A549 (cell line): ENCODE results near the gene TRAFD1. TPM values are rescaled to one million over a fixed set of nuclear protein-coding genes. Genes with fewer than 3 reads are reported as not detected.
"Not testable (repeated sequence)": the region's sequence is repeated elsewhere in the genome, so short reads cannot be mapped to it uniquely, and the experiment has no call there.

ENCODE experiments used
- ATAC-seq, 2 experiments: fragments of 200-7000 bp in 1 of 2; fragments of >200 bp in 1 of 2; cut with Nextera tagmentation in 1 of 2; cut with Tn5 transposase in 1 of 2; 3 replicates each; pipeline versions ENCODE4 v1.8.0 to v1.9.1; 2018 to 2020; ENCODE audit warnings: mild to moderate bottlenecking in 1 of 2, moderate library complexity in 1 of 2
- CTCF ChIA-PET: fragments of 300-600 bp; sonication (Branson Sonifier 250); formaldehyde crosslinking; extraction: SDS; loops from one replicate; lab custom pipeline; 2021; ENCODE audit warnings: antibody characterized with exemption, inconsistent platforms; lab: Yijun Ruan, JAX
- POLR2A ChIA-PET: fragments of 350-600 bp; formaldehyde crosslinking; extraction: SDS; loops from one replicate; lab custom pipeline; 2021; ENCODE audit warnings: antibody characterized with exemption, inconsistent platforms; lab: Yijun Ruan, JAX
- DNase-seq, 2 experiments: peaks; one replicate each; pipeline versions ENCODE4 v3.0.0 to v3.0.0-alpha.2; 2011 to 2016; ENCODE audit warnings: low read depth in 1 of 2, low spot score in 1 of 2
- FAIRE-seq: peaks from 2 replicates; lab custom pipeline; 2011; peaks lifted over from hg19 to GRCh38; lab: Jason Lieb, UNC
- H3K27ac ChIP-seq, 2 experiments: fragments of >200 bp; sonication (Bioruptor Twin); formaldehyde crosslinking; 3 replicates each; pipeline ENCODE4 v1.5.1; 2016 to 2017
- H3K4me1 ChIP-seq: fragments of >200 bp; sonication (Bioruptor Twin); formaldehyde crosslinking; 3 replicates; pipeline ENCODE4 v1.6.1; 2016
- H3K4me2 ChIP-seq: fragments of >200 bp; sonication (Bioruptor Twin); formaldehyde crosslinking; 3 replicates; pipeline ENCODE4 v1.6.1; 2016
- H3K4me3 ChIP-seq: fragments of >200 bp; sonication (Bioruptor Twin); formaldehyde crosslinking; 3 replicates; pipeline ENCODE4 v1.5.1; 2016
- H3K9me3 ChIP-seq: fragments of >200 bp; sonication (Bioruptor Twin); formaldehyde crosslinking; 3 replicates; pipeline ENCODE4 v1.6.1; 2016
- BHLHE40 ChIP-seq: IDR thresholded peaks from 2 replicates; pipeline ENCODE4 v1.6.1; 2012; ENCODE audit warnings: low read depth, low read length, inconsistent platforms
- CBX2 ChIP-seq: fragments of 200-600 bp; sonication (generic); IDR thresholded peaks from 2 replicates; pipeline ENCODE4 v1.6.1; 2016; ENCODE audit warnings: low read depth, mild to moderate bottlenecking, borderline replicate concordance
- CEBPB ChIP-seq, 2 experiments: fragments of >200 bp in 1 of 2; sonication (Bioruptor Twin) in 1 of 2; formaldehyde crosslinking in 1 of 2; IDR thresholded peaks; 2 replicates each; pipeline ENCODE4 v1.6.1; 2012 to 2016
- CHD2 ChIP-seq: fragments of 150-350 bp; IDR thresholded peaks from 2 replicates; pipeline ENCODE4 v1.6.1; 2014; ENCODE audit warnings: low read length; ENCODE audit not compliant: partially characterized antibody
- CHD4 ChIP-seq: fragments of 200-600 bp; sonication (generic); IDR thresholded peaks from 2 replicates; pipeline ENCODE4 v1.6.1; 2016; ENCODE audit warnings: antibody characterized with exemption, mild to moderate bottlenecking, borderline replicate concordance
- EHF ChIP-seq: fragments of 250-450 bp; sonication (Bioruptor Pico); IDR thresholded peaks from 2 replicates; pipeline ENCODE4 v1.5.0; 2020; ENCODE audit warnings: mild to moderate bottlenecking
- EP300 ChIP-seq, 2 experiments: fragments of >200 bp; sonication (Bioruptor Twin); formaldehyde crosslinking; IDR thresholded peaks; 2 replicates in 1 of 2; 3 replicates in 1 of 2; pipeline ENCODE4 v1.6.1; 2016 to 2017
- ESRRA ChIP-seq: fragments of 150-350 bp; IDR thresholded peaks from 2 replicates; pipeline ENCODE4 v1.6.1; 2014; ENCODE audit warnings: mild to moderate bottlenecking, low read length, borderline replicate concordance
- GATA3 ChIP-seq: IDR thresholded peaks from 2 replicates; pipeline ENCODE4 v1.6.1; 2012; ENCODE audit warnings: borderline replicate concordance
- HOXB13 ChIP-seq: fragments of 250-450 bp; sonication (Bioruptor Pico); IDR thresholded peaks from 2 replicates; pipeline ENCODE4 v1.5.0; 2020; ENCODE audit warnings: low read depth, mild to moderate bottlenecking, moderate library complexity
- JUN ChIP-seq, 2 experiments: fragments of >200 bp; sonication (Bioruptor Twin); formaldehyde crosslinking; IDR thresholded peaks; 2 replicates in 1 of 2; 3 replicates in 1 of 2; pipeline ENCODE4 v1.6.1; 2016 to 2017
- JUNB ChIP-seq: fragments of >200 bp; sonication (Bioruptor Twin); formaldehyde crosslinking; IDR thresholded peaks from 2 replicates; pipeline ENCODE4 v1.6.1; 2016
- KDM1A ChIP-seq: fragments of 200-600 bp; sonication (generic); IDR thresholded peaks from 2 replicates; pipeline ENCODE4 v1.6.1; 2016; ENCODE audit warnings: low read depth, mild to moderate bottlenecking
- KDM5A ChIP-seq: fragments of 200-600 bp; sonication (generic); IDR thresholded peaks from 2 replicates; pipeline ENCODE4 v1.6.1; 2016; ENCODE audit warnings: antibody characterized with exemption, mild to moderate bottlenecking
- MAFK ChIP-seq: fragments of 450-650 bp; IDR thresholded peaks from 2 replicates; pipeline ENCODE4 v1.6.1; 2014; ENCODE audit not compliant: partially characterized antibody
- MAZ ChIP-seq: fragments of 150-350 bp; IDR thresholded peaks from 2 replicates; pipeline ENCODE4 v1.6.1; 2014; ENCODE audit warnings: antibody characterized with exemption, low read depth, low read length, borderline replicate concordance
- RAD21 ChIP-seq, 2 experiments: fragments of >200 bp in 1 of 2; sonication (Bioruptor Twin) in 1 of 2; formaldehyde crosslinking in 1 of 2; IDR thresholded peaks in 1 of 2; conservative IDR thresholded peaks in 1 of 2; 2 replicates in 1 of 2; 3 replicates in 1 of 2; pipeline ENCODE4 v1.6.1; 2012 to 2018; ENCODE audit warnings: inconsistent platforms in 1 of 2
- RCOR1 ChIP-seq: fragments of 150-350 bp; IDR thresholded peaks from 2 replicates; pipeline ENCODE4 v1.6.1; 2014; ENCODE audit warnings: antibody characterized with exemption, low read length, low read depth
- SMC3 ChIP-seq: fragments of >200 bp; sonication (Bioruptor Twin); formaldehyde crosslinking; IDR thresholded peaks from 3 replicates; pipeline ENCODE4 v1.6.1; 2018; ENCODE audit warnings: inconsistent platforms
- TFCP2L1 ChIP-seq: fragments of 250-450 bp; sonication (Bioruptor Pico); IDR thresholded peaks from 2 replicates; pipeline ENCODE4 v1.5.0; 2021; ENCODE audit warnings: mild to moderate bottlenecking
- TP53 ChIP-seq: fragments of 250-450 bp; sonication (Bioruptor Pico); IDR thresholded peaks from 2 replicates; pipeline ENCODE4 v1.5.0; 2021; ENCODE audit warnings: mild to moderate bottlenecking, moderate library complexity
- ZC3H11A ChIP-seq: fragments of 450-650 bp; IDR thresholded peaks from 2 replicates; pipeline ENCODE4 v1.6.1; 2014; ENCODE audit warnings: antibody characterized with exemption, mild to moderate bottlenecking
- WGBS: methylation state at CpG from one replicate; pipeline ENCODE4 v1.1.6; 2017; ENCODE audit errors: missing lambda C conversion rate; 5-methylcytosine and 5-hydroxymethylcytosine counted together
- polyA plus RNA-seq, 4 experiments: library from polyadenylated mRNA; depleted of rRNA in 3 of 4; stranded (reverse); fragments of >200 nt; fragmentation: RNase III in 1 of 4; extraction: RNeasy Plus Mini Kit Qiagen cat#74134 plus additional on column Dnase treatment in 1 of 4; gene quantifications; 2 replicates in 3 of 4; 3 replicates in 1 of 4; pipeline ENCODE4 v1.2.3, GENCODE V29; 2011 to 2017
- TF ChIP-seq, protein P1 (sequence below): IDR thresholded peaks from 2 replicates; pipeline ENCODE4 v1.6.1; 2012; ENCODE audit warnings: low read depth, borderline replicate concordance

TRAFD1 gene
- polyA plus RNA-seq, 2 of the 4 experiments (the other 2 are of a cell fraction), result 23.3 to 41.1 TPM

DNA sequence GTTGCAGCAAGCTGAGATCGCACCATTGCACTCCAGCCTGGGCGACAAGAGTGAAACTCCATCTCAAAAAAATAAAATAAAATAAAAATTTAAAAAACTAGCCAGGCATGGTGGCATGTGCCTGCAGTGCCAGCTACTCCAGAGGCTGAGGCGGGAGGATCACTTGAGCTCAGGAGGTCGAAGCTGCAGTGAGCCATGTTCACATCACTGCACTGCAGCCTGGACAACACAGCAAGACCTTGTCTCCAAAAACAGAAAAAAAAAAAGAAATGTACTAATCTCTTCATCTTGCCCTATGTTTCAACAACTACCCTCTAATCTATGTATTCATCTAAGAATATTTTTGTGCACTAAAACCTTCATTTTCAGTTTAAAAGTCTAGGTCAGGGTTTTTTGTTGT lies 23.2 kb upstream of the TRAFD1 start:
- DNase-seq, result no peak
- Histone ChIP-seq H3K9me3 (no peaks in the 10 kb centered on the region), H3K4me3 (no peak overlapping the region), H3K27ac (no peak overlapping the region), H3K4me1 (peaks cover 34% of the 10 kb centered on the region), H3K4me2 (no peak overlapping the region)
- 93% methylated on average over 4 of the region's 4 CpGs for WGBS
- FAIRE-seq, result no peak
- TF ChIP-seq RAD21 (conservative IDR thresholded peaks at IDR 0.05 in 1 of 2, IDR thresholded peaks at IDR 0.05 in 1 of 2), result no peak
- TF ChIP-seq TFCP2L1, result no peak
- TF ChIP-seq MAZ, result no peak
- TF ChIP-seq KDM5A, result no peak
- TF ChIP-seq ZC3H11A, result no peak
- no peak for TF ChIP-seq SMC3
- TF ChIP-seq RCOR1, result no peak
- no peak for TF ChIP-seq GATA3
- TF ChIP-seq JUNB, result no peak
- no peak for TF ChIP-seq CHD4
- TF ChIP-seq EP300 (IDR thresholded peaks at IDR 0.05), result no peak
- TF ChIP-seq CHD2, result no peak
- TF ChIP-seq JUN (IDR thresholded peaks at IDR 0.05), result no peak
- TF ChIP-seq BHLHE40, result no peak
- no peak for TF ChIP-seq HOXB13 (CRISPR knock-in tag)
- no peak for TF ChIP-seq EHF (CRISPR knock-in tag)
- TF ChIP-seq CBX2, result no peak
- TF ChIP-seq CEBPB (IDR thresholded peaks at IDR 0.05), result no peak
- no peak for TF ChIP-seq KDM1A
- POLR2A ChIA-PET, result interaction anchor here (0.7 kb wide), 1 partner anchor 96 kb away, joined by 3 read pairs; no protein-coding TSS in a partner anchor
- no peak for ATAC-seq
- CTCF ChIA-PET, result interaction anchor here (0.7 to 1.1 kb wide), 3 partner anchors 18 to 309 kb away, joined by 3 read pairs; no protein-coding TSS in a partner anchor

GRCh38 chr12:112102746-112103145 lies 22.6 kb upstream of the TRAFD1 start:
- H3K4me2 ChIP-seq, ATAC-seq, H3K27ac ChIP-seq, H3K4me3 ChIP-seq, FAIRE-seq, POLR2A ChIA-PET, DNase-seq, H3K9me3 ChIP-seq: not testable (repeated sequence)
- 95% methylated on average over 19 of the region's 19 CpGs for WGBS
- H3K4me1 ChIP-seq, result peaks cover 31% of the 10 kb centered on the region
- CTCF ChIA-PET, result interaction anchor here (0.7 kb wide), 1 partner anchor 284 kb away, joined by 3 read pairs; no protein-coding TSS in a partner anchor

DNA sequence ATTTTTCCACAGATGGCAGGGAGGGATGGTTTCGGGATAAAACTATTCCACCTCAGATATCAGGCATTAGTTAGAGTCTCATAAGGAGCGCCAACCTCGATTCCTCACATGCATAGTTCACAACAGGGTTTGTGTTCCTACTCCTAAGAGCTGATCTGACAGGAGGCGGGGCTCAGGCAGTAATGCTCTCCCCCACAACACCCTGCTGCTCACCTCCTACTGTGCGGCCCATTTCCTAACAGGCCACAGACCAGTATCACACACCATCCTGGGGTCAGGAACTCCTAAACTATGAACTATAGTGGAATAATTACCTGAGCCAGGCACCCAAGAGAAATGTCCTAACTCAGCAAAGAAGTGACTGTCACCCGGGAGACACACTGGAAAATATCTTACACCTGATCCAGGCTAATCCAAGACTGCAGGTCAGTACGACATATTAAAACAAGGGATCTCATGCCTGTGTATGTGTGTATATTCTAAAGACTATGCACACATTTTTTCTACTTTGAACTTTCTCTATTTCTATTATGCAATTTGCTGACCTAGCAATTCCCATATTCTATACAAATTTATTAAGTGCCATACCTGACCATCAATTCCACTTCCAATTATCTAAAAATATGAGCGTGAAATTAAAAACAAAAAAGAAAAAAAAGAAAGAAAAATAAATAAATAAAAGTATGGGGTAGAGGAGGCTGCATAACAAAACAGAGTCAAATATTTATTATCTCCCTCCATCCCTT lies 21.4 kb upstream of the TRAFD1 start:
- Histone ChIP-seq H3K4me3 (no peak overlapping the region), H3K27ac (no peak overlapping the region), H3K4me2 (no peak overlapping the region), H3K9me3 (no peaks in the 10 kb centered on the region), H3K4me1 (peaks cover 25% of the 10 kb centered on the region)
- ChIA-PET POLR2A (no interaction called here), CTCF (no interaction called here)
- no peak for DNase-seq
- no peak for FAIRE-seq
- TF ChIP-seq MAFK (peak; percentile 97), TP53 (no peak)
- TF ChIP-seq, protein P1, sequence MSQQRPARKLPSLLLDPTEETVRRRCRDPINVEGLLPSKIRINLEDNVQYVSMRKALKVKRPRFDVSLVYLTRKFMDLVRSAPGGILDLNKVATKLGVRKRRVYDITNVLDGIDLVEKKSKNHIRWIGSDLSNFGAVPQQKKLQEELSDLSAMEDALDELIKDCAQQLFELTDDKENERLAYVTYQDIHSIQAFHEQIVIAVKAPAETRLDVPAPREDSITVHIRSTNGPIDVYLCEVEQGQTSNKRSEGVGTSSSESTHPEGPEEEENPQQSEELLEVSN, result no peak
- ATAC-seq, result no peak
- WGBS, result 92% methylated on average over 8 of the region's 8 CpGs

DNA sequence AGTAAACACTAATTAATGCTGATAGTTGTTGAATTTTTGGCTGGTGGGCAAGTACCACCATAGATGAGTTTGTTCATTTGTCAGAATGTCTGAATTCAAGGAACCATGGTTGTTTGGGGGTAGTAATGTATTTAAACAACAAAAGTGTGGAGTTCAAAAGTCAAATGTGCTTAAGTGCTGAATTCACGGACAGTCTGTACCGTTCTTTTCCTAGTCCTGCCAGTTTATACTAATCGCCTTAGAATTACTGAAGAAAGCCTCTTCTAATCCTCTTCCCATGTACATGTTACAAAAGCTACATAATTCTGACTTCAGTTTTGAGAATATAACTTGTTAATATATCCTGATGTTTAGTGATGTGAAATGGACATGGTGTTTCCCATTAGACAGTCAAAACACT lies 19.5 kb upstream of the TRAFD1 start:
- 91% methylated on average over 3 of the region's 3 CpGs for WGBS
- ATAC-seq, result no peak
- no peak for FAIRE-seq
- CTCF ChIA-PET, result interaction anchor here (1.3 kb wide), 1 partner anchor 8 kb away, joined by 3 read pairs; no protein-coding TSS in a partner anchor
- TF ChIP-seq ESRRA (no peak), MAFK (peak; percentile 9)
- DNase-seq, result no peak
- Histone ChIP-seq H3K4me2 (peak overlapping the region; percentile 96), H3K4me1 (peaks cover 40% of the 10 kb centered on the region), H3K27ac (no peak overlapping the region), H3K9me3 (no peaks in the 10 kb centered on the region), H3K4me3 (no peak overlapping the region)
- POLR2A ChIA-PET, result no interaction called here
